ENCODE results near the gene BTG3.

- TF ChIP-seq POLR2AphosphoS5 (IDR thresholded peaks at IDR 0.05; ENCODE audit: insufficient read depth, low read depth, low read length) = no peak
- TF ChIP-seq CTCF (IDR thresholded peaks at IDR 0.05; ENCODE audit: extremely low read depth in 1 of 2, insufficient read depth in 1 of 2, low read depth in 1 of 2, low read length in 2 of 2) = peak; percentile 23 to 30
- TF ChIP-seq MYC (IDR thresholded peaks at IDR 0.05; ENCODE audit: low read depth, low read length) = no peak
These were observed 57.8 kb downstream of the BTG3 start for GRCh38 chr21:17554679-17555465.

Measured in endothelial cell of umbilical vein (primary cell).